SK-N-SH (cell line): ENCODE measurements around the gene USP11. TPM values are rescaled to one million over a fixed set of nuclear protein-coding genes. Genes with fewer than 3 reads are reported as not detected.

ENCODE experiments used
- CTCF ChIA-PET: fragments of 300-600, 350-600 bp; formaldehyde crosslinking; extraction: SDS; loops from one replicate; lab custom pipeline; 2021; lab: Yijun Ruan, JAX
- POLR2A ChIA-PET: fragments of 350-600 bp; sonication (Branson Sonifier 250); formaldehyde crosslinking; extraction: SDS; loops from one replicate; lab custom pipeline; 2020; ENCODE audit warnings: antibody characterized with exemption, inconsistent platforms; lab: Yijun Ruan, JAX
- DNase-seq: peaks from one replicate; pipeline ENCODE4 v3.0.0; 2012
- H2AFZ ChIP-seq: fragments of 200-600 bp; sonication (generic); 2 replicates; pipeline ENCODE4 v1.8.1; 2016; ENCODE audit warnings: antibody characterized with exemption, mild to moderate bottlenecking, low read depth
- H3F3A ChIP-seq: fragments of 200-600 bp; sonication (generic); replicated peaks from 2 replicates; pipeline ENCODE3; 2016; ENCODE audit warnings: antibody characterized with exemption, mild to moderate bottlenecking; ENCODE audit not compliant: insufficient read depth
- H3K27ac ChIP-seq, 2 experiments: fragments of 200-500 bp in 1 of 2; fragments of 200-600 bp in 1 of 2; sonication (Bioruptor generic) in 1 of 2; sonication (generic), shearing (Covaris generic) in 1 of 2; 2 replicates each; pipeline versions ENCODE4 v1.5.1 to v1.6.1; 2014 to 2016; ENCODE audit warnings: low read depth in 2 of 2, inconsistent platforms in 1 of 2, low read length in 1 of 2, mild to moderate bottlenecking in 1 of 2, mixed read lengths in 1 of 2
- H3K27me3 ChIP-seq: fragments of 200-600 bp; sonication (generic), shearing (Covaris generic); 2 replicates; pipeline ENCODE4 v1.6.1; 2016; ENCODE audit warnings: mixed run types; ENCODE audit not compliant: insufficient read depth
- H3K36me3 ChIP-seq, 2 experiments: fragments of 200-500 bp in 1 of 2; fragments of 200-600 bp in 1 of 2; sonication (Bioruptor generic) in 1 of 2; sonication (generic) in 1 of 2; replicated peaks in 1 of 2; 2 replicates each; pipeline versions ENCODE3 to v1.5.1; 2014 to 2016; ENCODE audit warnings: low read length in 1 of 2, mild to moderate bottlenecking in 1 of 2; ENCODE audit not compliant: insufficient read depth in 2 of 2, control insufficient read depth in 1 of 2
- H3K4me1 ChIP-seq, 2 experiments: fragments of 200-500 bp in 1 of 2; fragments of 200-600 bp in 1 of 2; sonication (Bioruptor generic) in 1 of 2; sonication (generic), shearing (Covaris generic) in 1 of 2; 2 replicates each; pipeline versions ENCODE4 v1.5.1 to v1.6.1; 2014 to 2016; ENCODE audit warnings: low read depth in 1 of 2, low read length in 1 of 2, mixed run types in 1 of 2; ENCODE audit not compliant: insufficient read depth in 2 of 2, control insufficient read depth in 1 of 2
- H3K4me2 ChIP-seq: fragments of 200-600 bp; sonication (generic), shearing (Covaris generic); 2 replicates; pipeline ENCODE4 v1.6.1; 2017; ENCODE audit warnings: mixed run types
- H3K4me3 ChIP-seq, 2 experiments: fragments of 200-500 bp in 1 of 2; fragments of 200-600 bp in 1 of 2; sonication (Bioruptor generic) in 1 of 2; sonication (generic), shearing (Covaris generic) in 1 of 2; 2 replicates each; pipeline versions ENCODE4 v1.5.1 to v1.8.1; 2014 to 2016; ENCODE audit warnings: low read depth in 2 of 2, inconsistent platforms in 1 of 2, low read length in 1 of 2, mild to moderate bottlenecking in 1 of 2, mixed read lengths in 1 of 2, moderate library complexity in 1 of 2
- H3K79me2 ChIP-seq: fragments of 200-600 bp; sonication (generic); 2 replicates; pipeline ENCODE4 v1.8.1; 2017; ENCODE audit warnings: mild to moderate bottlenecking; ENCODE audit not compliant: insufficient read depth
- H3K9ac ChIP-seq: fragments of 200-600 bp; sonication (generic); 2 replicates; pipeline ENCODE4 v1.6.1; 2017; ENCODE audit warnings: mixed run types
- H3K9me2 ChIP-seq: fragments of 200-600 bp; sonication (generic); 2 replicates; pipeline ENCODE4 v1.6.1; 2017; ENCODE audit warnings: mixed run types
- H3K9me3 ChIP-seq: fragments of 200-600 bp; sonication (generic); 2 replicates; pipeline ENCODE4 v1.6.1; 2017; ENCODE audit warnings: mixed run types, mild to moderate bottlenecking, moderate library complexity
- H4K20me1 ChIP-seq: fragments of 200-600 bp; sonication (generic); 2 replicates; pipeline ENCODE4 v1.6.1; 2017; ENCODE audit warnings: mild to moderate bottlenecking, mixed run types; ENCODE audit not compliant: insufficient read depth
- CHD2 ChIP-seq: fragments of 150-350 bp; IDR thresholded peaks from 2 replicates; pipeline ENCODE4 v1.6.1; 2018; ENCODE audit warnings: low read length; ENCODE audit not compliant: partially characterized antibody
- ELF1 ChIP-seq: IDR thresholded peaks from 2 replicates; pipeline ENCODE4 v1.4.0; 2012
- EP300 ChIP-seq, 2 experiments: IDR thresholded peaks; 2 replicates each; pipeline versions ENCODE4 v1.4.0 to v1.6.1; 2012; ENCODE audit warnings: borderline replicate concordance in 1 of 2, low read depth in 1 of 2, low read length in 1 of 2
- FOSL2 ChIP-seq: IDR thresholded peaks from 2 replicates; pipeline ENCODE4 v1.4.0; 2012; ENCODE audit warnings: low read depth, mild to moderate bottlenecking, moderate library complexity, borderline replicate concordance
- FOXJ3 ChIP-seq: sonication (generic); formaldehyde crosslinking; IDR thresholded peaks from 2 replicates; pipeline ENCODE4 v1.5.1; 2020; ENCODE audit warnings: mild to moderate bottlenecking, missing genetic modification reagents
- FOXM1 ChIP-seq: IDR thresholded peaks from 2 replicates; pipeline ENCODE4 v1.4.0; 2012; ENCODE audit warnings: low read depth, mild to moderate bottlenecking
- GATA2 ChIP-seq: sonication (generic); formaldehyde crosslinking; IDR thresholded peaks from 2 replicates; pipeline ENCODE4 v1.5.0; 2020; ENCODE audit warnings: mild to moderate bottlenecking, missing genetic modification reagents
- IRF3 ChIP-seq: fragments of 150-350 bp; IDR thresholded peaks from 2 replicates; pipeline ENCODE4 v1.6.1; 2016; ENCODE audit warnings: mild to moderate bottlenecking, low read depth, low read length
- JUND ChIP-seq: IDR thresholded peaks from 2 replicates; pipeline ENCODE4 v1.4.0; 2012
- MAX ChIP-seq: IDR thresholded peaks from 2 replicates; pipeline ENCODE4 v1.4.0; 2012; ENCODE audit warnings: low read depth
- MEF2A ChIP-seq: IDR thresholded peaks from 2 replicates; pipeline ENCODE4 v1.4.0; 2012; ENCODE audit warnings: low read depth, borderline replicate concordance
- NFIC ChIP-seq: IDR thresholded peaks from 2 replicates; pipeline ENCODE4 v1.4.0; 2012; ENCODE audit warnings: borderline replicate concordance
- PBX3 ChIP-seq: IDR thresholded peaks from 2 replicates; pipeline ENCODE4; 2012
- RCOR1 ChIP-seq: fragments of 150-350 bp; IDR thresholded peaks from 2 replicates; pipeline ENCODE4 v1.6.1; 2017; ENCODE audit warnings: antibody characterized with exemption, low read length
- SIN3A ChIP-seq: IDR thresholded peaks from 2 replicates; pipeline ENCODE4 v1.6.1; 2012; ENCODE audit warnings: low read depth, mild to moderate bottlenecking, low read length, moderate library complexity, borderline replicate concordance
- SMC3 ChIP-seq: IDR thresholded peaks from 2 replicates; pipeline ENCODE4 v1.6.1; 2012; ENCODE audit warnings: low read depth, low read length, improper control_type of control experiment
- TAF1 ChIP-seq: IDR thresholded peaks from 2 replicates; pipeline ENCODE4 v1.6.1; 2012; ENCODE audit warnings: low read depth, mild to moderate bottlenecking, low read length, moderate library complexity, borderline replicate concordance
- TCF12 ChIP-seq: IDR thresholded peaks from 2 replicates; pipeline ENCODE4 v1.4.0; 2012
- USF2 ChIP-seq: fragments of 150-350 bp; IDR thresholded peaks from 2 replicates; pipeline ENCODE4 v1.6.1; 2017; ENCODE audit warnings: antibody characterized with exemption, low read length, low read depth, borderline replicate concordance
- WGBS: methylation state at CpG from one replicate; pipeline ENCODE4 v1.1.6; 2017; ENCODE audit warnings: low lambda C conversion rate; 5-methylcytosine and 5-hydroxymethylcytosine counted together
- polyA plus RNA-seq, 3 experiments: library from polyadenylated mRNA; depleted of rRNA; stranded (reverse); fragments of >200 nt; gene quantifications; 2 replicates each; pipeline ENCODE4 v1.2.3, GENCODE V29; 2012

USP11 gene
- polyA plus RNA-seq, 1 of the 3 experiments (the other 2 are of a cell fraction), result 53.1 TPM

GRCh38 chrX:47285836-47286320, 53.1 kb downstream of the USP11 start (continued):
- no peak for TF ChIP-seq NFIC

GRCh38 chrX:47293106-47293505, 60.3 kb downstream of the USP11 start:
- TF ChIP-seq PBX3, result no peak
- TF ChIP-seq NFIC, result no peak
- TF ChIP-seq TAF1, result no peak
- TF ChIP-seq SMC3, result no peak
- TF ChIP-seq MEF2A, result no peak
- TF ChIP-seq IRF3, result no peak
- no peak for TF ChIP-seq SIN3A
- no peak for TF ChIP-seq JUND
- TF ChIP-seq MAX, result no peak
- no peak for TF ChIP-seq FOXJ3 (CRISPR knock-in tag)
- no peak for TF ChIP-seq EP300 (IDR thresholded peaks at IDR 0.05; ENCODE audit: borderline replicate concordance in 1 of 2, low read depth in 1 of 2, low read length in 1 of 2)
- no peak for TF ChIP-seq FOXM1
- no peak for TF ChIP-seq RCOR1
- no peak for TF ChIP-seq FOSL2
- TF ChIP-seq CHD2, result no peak
- TF ChIP-seq GATA2 (CRISPR knock-in tag), result no peak
- TF ChIP-seq ELF1, result no peak
- TF ChIP-seq TCF12, result no peak
- TF ChIP-seq USF2, result no peak
- Histone ChIP-seq H4K20me1 (no peaks in the 10 kb centered on the region), H3K9me3 (no peaks in the 10 kb centered on the region), H3K9me2 (no peaks in the 10 kb centered on the region), H3K79me2 (no peaks in the 10 kb centered on the region), H3K4me3 (no peak overlapping the region), H3K27me3 (peaks cover 18% of the 10 kb centered on the region; the same call in 1 of the 2 replicates), H3K4me2 (no peak overlapping the region), H3F3A (no peaks in the 10 kb centered on the region), H3K9ac (no peak overlapping the region), H3K36me3 (no peaks in the 10 kb centered on the region), H2AFZ (no peak overlapping the region), H3K4me1 (no peaks in the 10 kb centered on the region), H3K27ac (no peak overlapping the region)
- 14% methylated on average over 5 of the region's 5 CpGs for WGBS
- DNase-seq, result no peak
- POLR2A ChIA-PET, result no interaction called here
- CTCF ChIA-PET, result no interaction called here
